Measurements from ENCODE around the gene CDH9.

Gene CDH9

GRCh38 chr5:27026063-27026462, 12.3 kb downstream of the CDH9 start:
- H3K9me3 ChIP-seq (ENCODE audit: control insufficient read depth in 5 of 5, low read length in 5 of 5), result no peaks in the 10 kb centered on the region
- H3K27ac ChIP-seq (ENCODE audit: low read depth, low read length), result no peak overlapping the region
- H3K4me1 ChIP-seq (ENCODE audit: control insufficient read depth in 5 of 5, insufficient read depth in 5 of 5, low read length in 5 of 5), result no peaks in the 10 kb centered on the region
- H3K4me3 ChIP-seq (ENCODE audit: low read depth in 1 of 5, low read length in 5 of 5), result no peak overlapping the region
- H3K9ac ChIP-seq (ENCODE audit: low read length in 5 of 5), result no peak overlapping the region
- H3K27me3 ChIP-seq (ENCODE audit: control insufficient read depth in 5 of 5, insufficient read depth in 4 of 5, low read length in 5 of 5), result no peaks in the 10 kb centered on the region
- H3K36me3 ChIP-seq (ENCODE audit: control insufficient read depth in 5 of 5, insufficient read depth in 5 of 5, low read length in 5 of 5), result no peaks in the 10 kb centered on the region

- peaks cover 0 to 6% (median 0%) of the 10 kb centered on the region in 5 donors for H3K4me1 ChIP-seq (ENCODE audit: control insufficient read depth in 5 of 5, insufficient read depth in 5 of 5, low read length in 5 of 5)
- H3K4me3 ChIP-seq (ENCODE audit: low read depth in 1 of 5, low read length in 5 of 5), result no peak overlapping the region
- no peak overlapping the region for H3K27ac ChIP-seq (ENCODE audit: low read depth, low read length)
- no peak overlapping the region for H3K9ac ChIP-seq (ENCODE audit: low read length in 5 of 5)
- no peaks in the 10 kb centered on the region for H3K9me3 ChIP-seq (ENCODE audit: control insufficient read depth in 5 of 5, low read length in 5 of 5)
- H3K27me3 ChIP-seq (ENCODE audit: control insufficient read depth in 5 of 5, insufficient read depth in 4 of 5, low read length in 5 of 5), result no peaks in the 10 kb centered on the region
- H3K36me3 ChIP-seq (ENCODE audit: control insufficient read depth in 5 of 5, insufficient read depth in 5 of 5, low read length in 5 of 5), result no peaks in the 10 kb centered on the region
These were observed 16.9 kb downstream of the CDH9 start for GRCh38 chr5:27021471-27021870.

GRCh38 chr5:27020973-27021372, 17.4 kb downstream of the CDH9 start:
- Histone ChIP-seq H3K27me3 (ENCODE audit: control insufficient read depth in 5 of 5, insufficient read depth in 4 of 5, low read length in 5 of 5) (no peaks in the 10 kb centered on the region), H3K4me3 (ENCODE audit: low read depth in 1 of 5, low read length in 5 of 5) (no peak overlapping the region), H3K9me3 (ENCODE audit: control insufficient read depth in 5 of 5, low read length in 5 of 5) (no peaks in the 10 kb centered on the region), H3K36me3 (ENCODE audit: control insufficient read depth in 5 of 5, insufficient read depth in 5 of 5, low read length in 5 of 5) (no peaks in the 10 kb centered on the region), H3K9ac (ENCODE audit: low read length in 5 of 5) (no peak overlapping the region), H3K4me1 (ENCODE audit: control insufficient read depth in 5 of 5, insufficient read depth in 5 of 5, low read length in 5 of 5) (peaks cover 0 to 6% (median 0%) of the 10 kb centered on the region in 5 donors), H3K27ac (ENCODE audit: low read depth, low read length) (no peak overlapping the region)

DNA sequence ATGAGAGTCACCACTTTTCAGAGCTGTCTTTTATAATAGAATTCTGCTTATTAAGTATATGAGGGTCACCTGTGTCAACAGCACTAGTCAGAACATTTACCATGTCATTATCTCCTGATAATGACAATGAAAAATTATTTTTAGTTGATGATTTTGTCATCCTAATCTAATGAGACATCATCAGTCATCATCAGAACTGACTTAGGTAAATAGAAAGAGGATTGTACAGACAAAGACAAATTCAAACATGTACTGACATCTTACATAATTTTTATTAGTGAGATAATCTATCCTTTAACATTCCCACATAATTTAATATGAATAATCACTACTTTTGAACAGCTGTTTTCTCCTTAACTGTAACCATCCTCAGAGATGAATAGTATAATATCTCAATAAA, 22.6 kb downstream of the CDH9 start:
- H3K4me1 ChIP-seq (ENCODE audit: control insufficient read depth in 5 of 5, insufficient read depth in 5 of 5, low read length in 5 of 5), result peaks cover 0 to 6% (median 0%) of the 10 kb centered on the region in 5 donors
- H3K27ac ChIP-seq (ENCODE audit: low read depth, low read length), result no peak overlapping the region
- H3K9ac ChIP-seq (ENCODE audit: low read length in 5 of 5), result no peak overlapping the region
- no peaks in the 10 kb centered on the region for H3K27me3 ChIP-seq (ENCODE audit: control insufficient read depth in 5 of 5, insufficient read depth in 4 of 5, low read length in 5 of 5)
- no peaks in the 10 kb centered on the region for H3K9me3 ChIP-seq (ENCODE audit: control insufficient read depth in 5 of 5, low read length in 5 of 5)
- no peaks in the 10 kb centered on the region for H3K36me3 ChIP-seq (ENCODE audit: control insufficient read depth in 5 of 5, insufficient read depth in 5 of 5, low read length in 5 of 5)
- H3K4me3 ChIP-seq (ENCODE audit: low read depth in 1 of 5, low read length in 5 of 5), result no peak overlapping the region

- H3K4me3 ChIP-seq (ENCODE audit: low read depth in 1 of 5, low read length in 5 of 5), result no peak overlapping the region
- H3K36me3 ChIP-seq (ENCODE audit: control insufficient read depth in 5 of 5, insufficient read depth in 5 of 5, low read length in 5 of 5), result no peaks in the 10 kb centered on the region
- no peak overlapping the region for H3K27ac ChIP-seq (ENCODE audit: low read depth, low read length)
These were observed 27.1 kb downstream of the CDH9 start for GRCh38 chr5:27011274-27011673.

GRCh38 chr5:27010646-27011045, 27.7 kb downstream of the CDH9 start:
- Histone ChIP-seq H3K27ac (ENCODE audit: low read depth, low read length) (no peak overlapping the region), H3K36me3 (ENCODE audit: control insufficient read depth in 5 of 5, insufficient read depth in 5 of 5, low read length in 5 of 5) (no peaks in the 10 kb centered on the region), H3K4me1 (ENCODE audit: control insufficient read depth in 5 of 5, insufficient read depth in 5 of 5, low read length in 5 of 5) (no peaks in the 10 kb centered on the region), H3K9ac (ENCODE audit: low read length in 5 of 5) (no peak overlapping the region), H3K4me3 (ENCODE audit: low read depth in 1 of 5, low read length in 5 of 5) (no peak overlapping the region), H3K27me3 (ENCODE audit: control insufficient read depth in 5 of 5, insufficient read depth in 4 of 5, low read length in 5 of 5) (no peaks in the 10 kb centered on the region), H3K9me3 (ENCODE audit: control insufficient read depth in 5 of 5, low read length in 5 of 5) (peaks cover 0 to 2% (median 0%) of the 10 kb centered on the region in 5 donors)

More at GRCh38 chr5:27011274-27011673, 27.1 kb downstream of the CDH9 start:
- H3K9me3 ChIP-seq (ENCODE audit: control insufficient read depth in 5 of 5, low read length in 5 of 5), result no peaks in the 10 kb centered on the region
- H3K27me3 ChIP-seq (ENCODE audit: control insufficient read depth in 5 of 5, insufficient read depth in 4 of 5, low read length in 5 of 5), result no peaks in the 10 kb centered on the region
- H3K4me1 ChIP-seq (ENCODE audit: control insufficient read depth in 5 of 5, insufficient read depth in 5 of 5, low read length in 5 of 5), result no peaks in the 10 kb centered on the region
- H3K9ac ChIP-seq (ENCODE audit: low read length in 5 of 5), result no peak overlapping the region

DNA sequence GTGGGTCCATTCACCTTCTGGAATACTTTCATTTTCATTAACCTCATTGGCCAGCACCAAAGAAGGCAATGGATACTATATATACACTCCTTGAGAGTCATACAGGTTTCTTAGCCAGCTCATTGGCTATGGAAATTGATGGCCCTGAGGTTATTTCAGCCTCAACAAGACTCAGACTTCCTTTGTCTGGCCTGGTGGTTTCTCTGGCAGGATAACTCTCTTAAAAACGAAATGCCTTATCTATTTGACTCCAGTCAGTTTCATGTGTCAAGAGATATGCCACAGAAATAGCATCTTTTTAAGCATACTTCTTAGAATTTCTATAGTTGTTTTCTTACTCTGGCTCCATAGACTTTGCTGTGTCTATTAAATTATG, 28.9 kb downstream of the CDH9 start:
- no peaks in the 10 kb centered on the region for H3K4me1 ChIP-seq (ENCODE audit: control insufficient read depth in 5 of 5, insufficient read depth in 5 of 5, low read length in 5 of 5)
- H3K36me3 ChIP-seq (ENCODE audit: control insufficient read depth in 5 of 5, insufficient read depth in 5 of 5, low read length in 5 of 5), result no peaks in the 10 kb centered on the region
- no peaks in the 10 kb centered on the region for H3K27me3 ChIP-seq (ENCODE audit: control insufficient read depth in 5 of 5, insufficient read depth in 4 of 5, low read length in 5 of 5)
- H3K27ac ChIP-seq (ENCODE audit: low read depth, low read length), result no peak overlapping the region
- H3K9me3 ChIP-seq (ENCODE audit: control insufficient read depth in 5 of 5, low read length in 5 of 5), result peaks cover 0 to 2% (median 0%) of the 10 kb centered on the region in 5 donors
- no peak overlapping the region for H3K4me3 ChIP-seq (ENCODE audit: low read depth in 1 of 5, low read length in 5 of 5)
- no peak overlapping the region for H3K9ac ChIP-seq (ENCODE audit: low read length in 5 of 5)

DNA sequence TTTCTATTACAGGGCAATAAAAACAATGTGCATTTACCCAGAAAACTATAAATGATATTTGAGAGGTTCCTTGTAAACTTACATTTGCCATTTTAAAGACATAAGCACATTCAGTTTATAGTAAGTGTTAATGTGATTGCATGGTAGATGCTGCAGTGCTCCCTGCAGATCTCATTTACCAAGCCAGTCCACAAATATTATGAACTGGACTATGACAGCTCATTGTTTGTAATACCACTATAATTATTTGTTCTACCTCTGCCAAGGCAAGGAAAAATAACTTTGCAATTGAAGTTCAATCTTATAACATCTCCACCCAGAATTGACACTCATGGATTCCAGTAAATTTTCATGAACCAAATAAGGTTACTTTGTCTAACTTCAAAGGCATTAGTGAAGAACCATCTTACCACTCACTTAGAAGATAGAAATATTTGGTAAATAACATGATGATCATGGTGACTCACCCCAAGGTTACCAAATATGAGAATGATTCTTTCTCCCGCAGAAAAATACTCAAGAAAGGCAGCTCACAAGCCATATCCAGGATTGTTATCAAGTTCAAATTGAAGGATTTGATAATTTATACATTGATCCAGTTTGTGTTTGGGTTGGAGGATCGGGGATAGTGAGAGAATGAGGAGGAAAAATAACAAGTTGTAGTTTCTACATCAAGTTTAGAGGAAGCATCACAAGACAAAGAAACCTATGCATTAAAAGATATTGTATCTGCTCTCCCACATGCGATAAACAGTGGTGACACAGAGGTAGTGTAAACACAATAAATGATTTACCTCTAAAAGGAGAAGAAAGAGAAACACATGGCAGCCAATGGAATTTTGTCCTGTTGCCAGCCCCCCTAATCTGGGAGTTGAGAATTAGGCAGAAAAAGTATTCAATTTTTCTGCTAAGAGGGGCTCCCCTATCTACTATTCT, 29.5 kb downstream of the CDH9 start:
- no peak overlapping the region for H3K9ac ChIP-seq (ENCODE audit: low read length in 5 of 5)
- peaks cover 0 to 2% (median 0%) of the 10 kb centered on the region in 5 donors for H3K9me3 ChIP-seq (ENCODE audit: control insufficient read depth in 5 of 5, low read length in 5 of 5)
- no peaks in the 10 kb centered on the region for H3K36me3 ChIP-seq (ENCODE audit: control insufficient read depth in 5 of 5, insufficient read depth in 5 of 5, low read length in 5 of 5)
- H3K27me3 ChIP-seq (ENCODE audit: control insufficient read depth in 5 of 5, insufficient read depth in 4 of 5, low read length in 5 of 5), result no peaks in the 10 kb centered on the region
- no peak overlapping the region for H3K4me3 ChIP-seq (ENCODE audit: low read depth in 1 of 5, low read length in 5 of 5)
- H3K4me1 ChIP-seq (ENCODE audit: control insufficient read depth in 5 of 5, insufficient read depth in 5 of 5, low read length in 5 of 5), result no peaks in the 10 kb centered on the region
- H3K27ac ChIP-seq (ENCODE audit: low read depth, low read length), result no peak overlapping the region

- H3K4me3 ChIP-seq (ENCODE audit: low read depth in 1 of 5, low read length in 5 of 5), result no peak overlapping the region
- no peaks in the 10 kb centered on the region for H3K27me3 ChIP-seq (ENCODE audit: control insufficient read depth in 5 of 5, insufficient read depth in 4 of 5, low read length in 5 of 5)
- no peak overlapping the region for H3K27ac ChIP-seq (ENCODE audit: low read depth, low read length)
These were observed 31.3 kb downstream of the CDH9 start for GRCh38 chr5:27007121-27007520.

GRCh38 chr5:26986985-26987384, 51.4 kb downstream of the CDH9 start:
- no peaks in the 10 kb centered on the region for H3K27me3 ChIP-seq (ENCODE audit: control insufficient read depth in 5 of 5, insufficient read depth in 4 of 5, low read length in 5 of 5)
- no peaks in the 10 kb centered on the region for H3K4me1 ChIP-seq (ENCODE audit: control insufficient read depth in 5 of 5, insufficient read depth in 5 of 5, low read length in 5 of 5)
- H3K27ac ChIP-seq (ENCODE audit: low read depth, low read length), result no peak overlapping the region
- H3K4me3 ChIP-seq (ENCODE audit: low read depth in 1 of 5, low read length in 5 of 5), result no peak overlapping the region
- H3K9ac ChIP-seq (ENCODE audit: low read length in 5 of 5), result no peak overlapping the region
- H3K36me3 ChIP-seq (ENCODE audit: control insufficient read depth in 5 of 5, insufficient read depth in 5 of 5, low read length in 5 of 5), result no peaks in the 10 kb centered on the region
- H3K9me3 ChIP-seq (ENCODE audit: control insufficient read depth in 5 of 5, low read length in 5 of 5), result no peaks in the 10 kb centered on the region

More at GRCh38 chr5:27007121-27007520, 31.3 kb downstream of the CDH9 start:
- Histone ChIP-seq H3K9me3 (ENCODE audit: control insufficient read depth in 5 of 5, low read length in 5 of 5) (peaks cover 0 to 2% (median 0%) of the 10 kb centered on the region in 5 donors), H3K36me3 (ENCODE audit: control insufficient read depth in 5 of 5, insufficient read depth in 5 of 5, low read length in 5 of 5) (no peaks in the 10 kb centered on the region), H3K9ac (ENCODE audit: low read length in 5 of 5) (no peak overlapping the region), H3K4me1 (ENCODE audit: control insufficient read depth in 5 of 5, insufficient read depth in 5 of 5, low read length in 5 of 5) (no peaks in the 10 kb centered on the region)

Measured in subcutaneous abdominal adipose tissue (tissue), 5 donors.